Type B pancreatic cell (in vitro differentiated cells): ENCODE data around the gene CHTF18. TPM values are rescaled to one million over a fixed set of nuclear protein-coding genes. Genes with fewer than 3 reads are reported as not detected.

ENCODE experiments used
- DNase-seq: peaks from one replicate; pipeline ENCODE4 v3.0.0; 2021; ENCODE audit warnings: mixed read lengths; ENCODE audit not compliant: unreplicated experiment; ENCODE audit errors: extremely low spot score
- H3K27ac Mint-ChIP-seq: 2 replicates; pipeline ENCODE4 v1.8.0; 2021; ENCODE audit warnings: mild to moderate bottlenecking, mixed read lengths
- H3K27me3 Mint-ChIP-seq: 2 replicates; pipeline ENCODE4 v1.8.0; 2021; ENCODE audit warnings: mixed read lengths
- H3K36me3 Mint-ChIP-seq: 2 replicates; pipeline ENCODE4 v1.8.0; 2021; ENCODE audit warnings: mixed read lengths
- H3K4me1 Mint-ChIP-seq: one replicate; pipeline ENCODE4 v1.8.0; 2021; ENCODE audit warnings: mixed read lengths; ENCODE audit not compliant: unreplicated experiment
- H3K4me3 Mint-ChIP-seq: 2 replicates; pipeline ENCODE4 v1.8.0; 2021; ENCODE audit warnings: mild to moderate bottlenecking, mixed read lengths
- H3K9me3 Mint-ChIP-seq: 2 replicates; pipeline ENCODE4 v1.8.0; 2021; ENCODE audit warnings: mixed read lengths
- CTCF ChIP-seq: fragments of 200-600 bp; sonication (generic); conservative IDR thresholded peaks from 2 replicates; pipeline ENCODE4 v1.5.0; 2021; ENCODE audit warnings: antibody characterized with exemption, mild to moderate bottlenecking
- total RNA-seq: library from RNA; stranded (reverse); gene quantifications from 2 replicates; pipeline ENCODE4 v1.2.1, GENCODE V29; 2021; ENCODE audit warnings: low replicate concordance

Gene CHTF18
- total RNA-seq, 1 donor from 2014 or later, result 105 TPM

GRCh38 chr16:795580-796229 is 7.3 kb downstream of the CHTF18 start:
- Mint-ChIP-seq H3K27ac (no peak overlapping the region), H3K4me1 (no peaks in the 10 kb centered on the region), H3K4me3 (no peak overlapping the region), H3K36me3 (peaks cover 5% of the 10 kb centered on the region), H3K27me3 (peaks cover 18% of the 10 kb centered on the region), H3K9me3 (no peaks in the 10 kb centered on the region)
- no peak for TF ChIP-seq CTCF
- no peak for DNase-seq

GRCh38 chr16:796296-797119 is 8.1 kb downstream of the CHTF18 start:
- Mint-ChIP-seq H3K36me3 (peaks cover 2% of the 10 kb centered on the region), H3K9me3 (no peaks in the 10 kb centered on the region), H3K27ac (no peak overlapping the region), H3K27me3 (peaks cover 24% of the 10 kb centered on the region), H3K4me1 (no peaks in the 10 kb centered on the region), H3K4me3 (no peak overlapping the region)
- no peak for TF ChIP-seq CTCF
- DNase-seq, result no peak

DNA sequence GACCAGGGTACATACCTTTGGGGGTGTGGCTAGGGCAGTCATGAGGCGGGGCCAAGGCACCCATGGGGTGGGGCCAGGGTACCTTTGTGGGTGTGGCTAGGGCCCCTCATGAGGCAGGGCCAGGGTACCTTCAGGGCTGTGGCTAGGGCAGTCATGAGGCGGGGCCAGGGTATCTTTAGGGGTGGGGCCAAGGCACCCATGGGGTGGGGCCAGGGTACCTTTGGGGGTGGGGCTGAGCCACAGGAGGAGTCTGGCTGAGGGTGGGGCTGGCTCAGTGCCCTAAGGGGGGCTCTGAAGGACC is 8.7 kb downstream of the CHTF18 start:
- no peaks in the 10 kb centered on the region for H3K4me1 Mint-ChIP-seq
- H3K9me3 Mint-ChIP-seq, result no peaks in the 10 kb centered on the region
- H3K4me3 Mint-ChIP-seq, result no peak overlapping the region
- H3K27me3 Mint-ChIP-seq, result peaks cover 29% of the 10 kb centered on the region
- no peaks in the 10 kb centered on the region for H3K36me3 Mint-ChIP-seq
- H3K27ac Mint-ChIP-seq, result no peak overlapping the region
- TF ChIP-seq CTCF, result no peak
- no peak for DNase-seq

DNA sequence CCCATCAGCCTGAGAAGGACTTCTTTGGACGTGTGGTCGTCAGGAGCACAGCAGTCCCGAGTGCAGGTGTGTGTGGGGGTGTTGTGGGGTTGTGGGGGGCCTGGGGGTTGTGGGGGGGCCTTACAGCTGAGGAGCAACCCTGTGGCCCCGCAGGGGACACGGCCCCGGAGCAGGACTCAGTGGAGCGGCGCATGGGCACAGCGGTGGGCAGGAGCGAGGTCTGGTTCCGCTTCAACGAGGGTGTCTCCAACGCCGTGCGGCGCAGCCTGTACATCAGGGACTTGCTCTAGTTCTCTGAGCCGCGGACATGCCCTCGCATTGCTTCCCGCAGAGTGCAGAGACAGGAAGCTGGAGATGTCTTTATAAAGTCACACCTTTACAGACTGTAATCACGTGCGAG is 9.3 kb downstream of the CHTF18 start:
- TF ChIP-seq CTCF, result no peak
- H3K9me3 Mint-ChIP-seq, result no peaks in the 10 kb centered on the region
- H3K27me3 Mint-ChIP-seq, result peaks cover 34% of the 10 kb centered on the region
- H3K27ac Mint-ChIP-seq, result no peak overlapping the region
- no peaks in the 10 kb centered on the region for H3K36me3 Mint-ChIP-seq
- H3K4me1 Mint-ChIP-seq, result no peaks in the 10 kb centered on the region
- H3K4me3 Mint-ChIP-seq, result no peak overlapping the region
- no peak for DNase-seq

- no peak overlapping the region for H3K27ac Mint-ChIP-seq
- no peak for TF ChIP-seq CTCF
- no peak for DNase-seq
- H3K36me3 Mint-ChIP-seq, result no peaks in the 10 kb centered on the region
- peaks cover 44% of the 10 kb centered on the region for H3K27me3 Mint-ChIP-seq
- H3K4me3 Mint-ChIP-seq, result no peak overlapping the region
- H3K4me1 Mint-ChIP-seq, result no peaks in the 10 kb centered on the region
- no peaks in the 10 kb centered on the region for H3K9me3 Mint-ChIP-seq
These were observed 10.2 kb downstream of the CHTF18 start for GRCh38 chr16:798666-799065.
